IPS-15b (cell line): Measurements from ENCODE around the gene SLC22A15.
"Not testable (repeated sequence)": the region's sequence is repeated elsewhere in the genome, so short reads cannot be mapped to it uniquely, and the experiment has no call there.

ENCODE experiments used
- H3K27me3 ChIP-seq: one replicate; pipeline ENCODE4 v1.6.1; 2013; ENCODE audit warnings: low read length; ENCODE audit not compliant: control insufficient read depth, insufficient read depth
- H3K36me3 ChIP-seq: one replicate; pipeline ENCODE4 v1.6.1; 2013; ENCODE audit warnings: low read length; ENCODE audit not compliant: control insufficient read depth, insufficient read depth
- H3K4me1 ChIP-seq: one replicate; pipeline ENCODE4 v1.6.1; 2013; ENCODE audit warnings: mild to moderate bottlenecking, low read length; ENCODE audit not compliant: control insufficient read depth, insufficient read depth
- H3K4me3 ChIP-seq: one replicate; pipeline ENCODE4 v1.5.1; 2013; ENCODE audit warnings: low read depth, low read length
- H3K9ac ChIP-seq: one replicate; pipeline ENCODE4 v1.6.1; 2013; ENCODE audit warnings: low read depth, mild to moderate bottlenecking, low read length
- H3K9me3 ChIP-seq: one replicate; pipeline ENCODE4 v1.6.1; 2013; ENCODE audit warnings: mild to moderate bottlenecking, low read length; ENCODE audit not compliant: control insufficient read depth, insufficient read depth

The SLC22A15 gene

GRCh38 chr1:115983584-115983983 is 7.3 kb downstream of the SLC22A15 start:
- H3K9me3 ChIP-seq, result no peaks in the 10 kb centered on the region
- no peaks in the 10 kb centered on the region for H3K27me3 ChIP-seq
- H3K9ac ChIP-seq, result no peak overlapping the region
- H3K4me1 ChIP-seq, result peaks cover 4% of the 10 kb centered on the region
- H3K36me3 ChIP-seq, result no peaks in the 10 kb centered on the region
- no peak overlapping the region for H3K4me3 ChIP-seq

GRCh38 chr1:115987623-115988022 is 11.3 kb downstream of the SLC22A15 start:
- H3K9me3 ChIP-seq, result no peaks in the 10 kb centered on the region

GRCh38 chr1:115988953-115989352 is 12.6 kb downstream of the SLC22A15 start:
- no peaks in the 10 kb centered on the region for H3K27me3 ChIP-seq
- no peak overlapping the region for H3K4me3 ChIP-seq
- H3K36me3 ChIP-seq, result peaks cover 7% of the 10 kb centered on the region
- H3K9me3 ChIP-seq, result no peaks in the 10 kb centered on the region
- no peak overlapping the region for H3K9ac ChIP-seq
- H3K4me1 ChIP-seq, result no peaks in the 10 kb centered on the region

More at GRCh38 chr1:115987623-115988022, 11.3 kb downstream of the SLC22A15 start:
- Histone ChIP-seq H3K9ac (no peak overlapping the region), H3K27me3 (no peaks in the 10 kb centered on the region), H3K4me3 (no peak overlapping the region), H3K4me1 (no peaks in the 10 kb centered on the region), H3K36me3 (peaks cover 3% of the 10 kb centered on the region)

- peaks cover 4% of the 10 kb centered on the region for H3K4me1 ChIP-seq
Observed at GRCh38 chr1:115989699-115990098, 13.4 kb downstream of the SLC22A15 start.

GRCh38 chr1:115991909-115992308 is 15.6 kb downstream of the SLC22A15 start:
- Histone ChIP-seq H3K4me1 (peaks cover 4% of the 10 kb centered on the region), H3K36me3 (peaks cover 7% of the 10 kb centered on the region), H3K27me3 (no peaks in the 10 kb centered on the region), H3K9ac (no peak overlapping the region), H3K9me3 (no peaks in the 10 kb centered on the region), H3K4me3 (no peak overlapping the region)

More at GRCh38 chr1:115989699-115990098, 13.4 kb downstream of the SLC22A15 start:
- Histone ChIP-seq H3K9ac (no peak overlapping the region), H3K4me3 (no peak overlapping the region), H3K9me3 (no peaks in the 10 kb centered on the region), H3K36me3 (peaks cover 7% of the 10 kb centered on the region), H3K27me3 (no peaks in the 10 kb centered on the region)

- H3K9me3 ChIP-seq, H3K36me3 ChIP-seq, H3K4me3 ChIP-seq, H3K9ac ChIP-seq, H3K4me1 ChIP-seq, H3K27me3 ChIP-seq: not testable (repeated sequence)
Observed at GRCh38 chr1:115997921-115998320, 21.6 kb downstream of the SLC22A15 start.

GRCh38 chr1:116001739-116002487 is 25.6 kb downstream of the SLC22A15 start:
- Histone ChIP-seq H3K4me3 (no peak overlapping the region), H3K9me3 (no peaks in the 10 kb centered on the region), H3K9ac (no peak overlapping the region), H3K27me3 (no peaks in the 10 kb centered on the region), H3K36me3 (no peaks in the 10 kb centered on the region), H3K4me1 (no peaks in the 10 kb centered on the region)

GRCh38 chr1:116002781-116003420 is 26.6 kb downstream of the SLC22A15 start:
- H3K36me3 ChIP-seq, result no peaks in the 10 kb centered on the region
- H3K9me3 ChIP-seq, result no peaks in the 10 kb centered on the region

GRCh38 chr1:116003823-116004222 is 27.5 kb downstream of the SLC22A15 start:
- no peaks in the 10 kb centered on the region for H3K9me3 ChIP-seq
- H3K4me1 ChIP-seq, result no peaks in the 10 kb centered on the region
- no peak overlapping the region for H3K4me3 ChIP-seq
- H3K27me3 ChIP-seq, result no peaks in the 10 kb centered on the region
- no peaks in the 10 kb centered on the region for H3K36me3 ChIP-seq
- no peak overlapping the region for H3K9ac ChIP-seq

More at GRCh38 chr1:116002781-116003420, 26.6 kb downstream of the SLC22A15 start:
- H3K4me3 ChIP-seq, result no peak overlapping the region
- H3K27me3 ChIP-seq, result no peaks in the 10 kb centered on the region
- no peaks in the 10 kb centered on the region for H3K4me1 ChIP-seq
- no peak overlapping the region for H3K9ac ChIP-seq

- H3K9me3 ChIP-seq, result no peaks in the 10 kb centered on the region
- no peak overlapping the region for H3K4me3 ChIP-seq
- no peaks in the 10 kb centered on the region for H3K27me3 ChIP-seq
- no peak overlapping the region for H3K9ac ChIP-seq
- no peaks in the 10 kb centered on the region for H3K36me3 ChIP-seq
- no peaks in the 10 kb centered on the region for H3K4me1 ChIP-seq
Observed at GRCh38 chr1:116006486-116006964, 30.2 kb downstream of the SLC22A15 start.

GRCh38 chr1:116008656-116009390 is 32.5 kb downstream of the SLC22A15 start:
- no peak overlapping the region for H3K9ac ChIP-seq
- no peaks in the 10 kb centered on the region for H3K4me1 ChIP-seq
- no peaks in the 10 kb centered on the region for H3K36me3 ChIP-seq
- H3K9me3 ChIP-seq, result no peaks in the 10 kb centered on the region
- no peaks in the 10 kb centered on the region for H3K27me3 ChIP-seq
- no peak overlapping the region for H3K4me3 ChIP-seq
